Fibroblast of skin of right biceps (primary cell): ENCODE measurements around the gene SLC9B2.
"Not testable (repeated sequence)": the region's sequence is repeated elsewhere in the genome, so short reads cannot be mapped to it uniquely, and the experiment has no call there.

Experiments
- DNase-seq: peaks from one replicate; pipeline ENCODE4 v3.0.0-alpha.2; 2013

SLC9B2 gene

DNA sequence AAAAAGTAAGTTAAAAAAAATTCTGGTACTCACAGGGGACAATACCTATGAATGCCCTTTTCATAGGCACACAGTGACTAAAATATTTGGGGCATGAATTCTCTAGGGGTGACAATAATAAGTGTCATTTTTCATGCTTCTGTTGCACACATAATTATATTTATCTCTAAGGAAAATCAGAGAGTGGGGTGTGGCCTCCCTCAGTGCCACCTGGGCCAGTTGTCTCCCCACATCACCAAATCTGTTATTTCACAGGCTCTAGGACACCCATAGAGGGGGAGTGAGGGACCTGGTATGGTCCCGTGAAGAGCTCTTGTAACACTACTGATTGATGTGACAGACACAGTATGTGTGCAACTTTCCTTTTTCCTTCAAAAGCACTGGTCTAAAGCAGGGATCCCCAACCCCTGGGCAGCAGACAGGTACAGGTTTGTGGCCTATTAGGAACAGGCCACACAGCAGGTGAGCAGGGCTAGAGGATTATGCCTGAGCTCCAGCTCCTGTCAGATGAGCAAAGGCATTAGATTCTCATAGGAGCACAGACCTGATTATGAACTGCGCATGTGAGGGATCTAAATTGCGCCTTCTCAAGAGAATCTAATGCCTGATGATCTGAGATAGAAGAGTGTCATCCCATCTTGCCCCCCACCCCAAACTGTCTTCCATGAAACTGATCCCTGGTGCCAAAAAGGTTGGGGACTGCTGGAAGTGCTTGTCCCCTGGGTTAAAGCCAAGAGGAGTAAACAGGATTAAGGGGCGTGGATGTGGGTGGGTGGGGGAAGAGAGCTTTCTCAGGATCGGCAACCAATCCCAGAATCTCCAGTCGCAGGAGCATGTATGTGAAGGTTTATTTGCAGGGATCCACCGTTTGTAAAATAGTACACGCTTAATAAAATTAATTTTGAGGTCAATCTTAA, 57.9 kb downstream of the SLC9B2 start:
- DNase-seq, result no peak

DNA sequence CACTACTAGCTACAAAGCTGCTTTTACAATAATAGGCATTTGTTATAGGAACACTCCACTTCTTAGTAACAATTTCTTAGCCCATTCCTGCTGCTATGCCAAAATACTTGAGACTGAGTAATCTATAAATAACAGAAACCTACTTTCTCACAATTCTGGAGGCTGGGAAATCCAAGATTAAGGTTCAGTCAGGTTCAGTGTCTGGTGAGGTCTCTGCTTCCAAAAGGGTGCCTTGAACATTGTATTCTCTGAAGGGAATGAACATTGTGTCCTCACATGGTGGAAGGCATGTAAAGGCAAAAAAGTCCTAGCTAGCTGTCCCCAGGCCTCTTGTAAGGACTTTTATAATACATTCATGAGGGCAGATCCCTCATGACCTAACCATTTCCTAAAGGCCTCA, 64.0 kb downstream of the SLC9B2 start:
- no peak for DNase-seq

DNA sequence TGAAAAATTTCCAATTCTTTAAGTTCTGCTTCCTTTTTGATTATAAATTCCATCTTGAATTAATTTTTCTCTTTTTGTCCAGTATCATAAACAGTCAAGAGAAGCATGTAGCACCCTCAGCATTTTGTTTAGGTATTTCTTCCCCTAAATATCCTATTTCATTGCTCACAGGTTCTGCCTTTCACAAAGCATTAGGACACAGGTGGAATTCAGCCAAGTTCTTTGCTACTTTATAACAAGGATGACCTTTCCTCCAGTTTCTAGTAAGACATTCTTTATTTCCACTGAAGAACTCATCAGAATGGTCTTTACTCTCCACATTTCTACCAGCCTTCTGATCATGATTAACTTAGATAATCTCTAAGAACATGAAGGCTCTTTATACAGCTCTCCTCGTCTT, 64.5 kb downstream of the SLC9B2 start:
- peak; percentile 55 for DNase-seq

DNA sequence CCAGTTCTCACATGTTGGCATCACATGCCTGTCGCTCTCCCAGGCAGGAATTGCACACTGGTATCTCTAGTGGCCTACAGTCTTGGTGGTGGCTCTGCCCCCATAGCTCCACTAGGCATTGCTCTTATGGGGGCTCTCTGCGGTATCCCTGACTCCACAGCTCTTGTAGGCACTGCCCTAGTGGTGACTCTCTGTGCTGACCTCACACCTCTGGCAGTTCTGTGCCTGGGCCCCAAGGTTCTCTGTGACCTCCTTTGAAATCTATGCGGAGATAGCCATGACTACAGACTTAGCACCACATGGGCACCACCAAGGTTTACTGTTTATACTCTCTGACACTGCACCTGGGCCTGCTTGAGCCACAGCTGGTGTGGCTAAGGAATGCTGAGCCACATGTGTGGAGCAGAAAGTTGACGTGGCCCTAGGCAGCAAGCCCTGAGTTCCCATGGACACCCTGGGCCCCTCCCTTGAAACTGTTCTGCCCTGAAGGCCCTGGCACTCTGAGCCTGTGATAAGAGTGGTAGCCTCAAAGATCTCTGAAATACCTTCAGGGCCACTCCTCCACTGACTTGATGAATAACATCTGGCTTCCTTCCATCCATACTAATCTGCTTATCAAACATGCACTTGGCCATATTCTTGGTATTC, 65.1 kb downstream of the SLC9B2 start:
- peak; percentile 10 for DNase-seq

DNA sequence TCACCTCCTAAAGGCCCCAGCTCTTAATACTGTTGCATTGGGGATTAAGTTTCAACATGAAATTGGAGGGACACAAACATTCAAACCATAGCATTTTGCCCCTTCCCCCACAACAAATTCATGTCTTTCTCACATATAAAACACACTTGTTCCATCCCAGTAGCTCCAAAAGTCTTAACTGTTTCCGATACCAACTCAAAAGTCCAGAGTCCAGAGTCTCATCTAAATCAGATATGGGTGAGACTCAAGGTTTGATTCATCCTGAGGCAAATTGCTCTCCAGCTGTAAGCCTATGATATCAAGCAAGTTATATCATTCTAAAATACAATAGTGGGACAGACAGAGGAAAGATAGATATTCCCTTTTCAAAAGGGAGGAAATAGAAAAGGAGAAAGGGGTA, 65.8 kb downstream of the SLC9B2 start:
- DNase-seq, result no peak

DNA sequence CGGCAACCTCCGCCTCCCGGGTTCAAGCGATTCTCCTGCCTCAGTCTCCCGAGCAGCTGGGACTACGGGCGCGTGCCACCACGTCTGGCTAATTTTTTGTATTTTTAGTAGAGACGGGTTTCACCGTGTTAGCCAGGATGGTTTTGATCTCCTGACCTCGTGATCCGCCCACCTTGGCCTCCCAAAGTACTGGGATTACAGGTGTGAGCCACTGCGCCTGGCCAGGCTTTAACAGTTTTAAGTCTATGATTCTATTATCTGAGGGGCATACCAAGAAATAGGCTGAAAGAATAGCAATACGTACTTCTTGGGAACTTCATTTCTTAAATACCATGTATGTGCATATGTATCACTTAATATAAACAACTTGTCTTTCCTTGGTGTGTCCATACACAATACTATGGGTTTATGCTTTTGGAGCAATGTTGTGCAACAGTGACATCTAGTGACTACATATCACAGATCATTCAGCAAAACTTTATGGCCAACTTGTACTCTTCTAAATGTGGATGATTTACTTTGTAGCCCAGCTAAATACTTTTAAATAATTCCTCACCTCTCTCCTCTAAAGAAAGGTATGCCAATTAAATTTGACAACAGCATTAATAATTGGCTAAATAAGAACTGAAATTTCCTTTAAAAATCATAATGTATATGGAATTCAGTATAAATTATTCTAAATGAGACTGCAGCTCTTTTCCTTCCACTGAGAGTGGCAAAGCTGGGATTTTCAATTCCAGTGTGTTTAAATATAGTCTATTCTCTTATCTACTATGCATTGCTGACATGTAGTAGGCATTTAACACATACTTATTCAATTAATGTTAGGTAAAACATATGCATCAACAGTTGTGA, 67.5 kb downstream of the SLC9B2 start:
- DNase-seq, result peak; percentile 69

DNA sequence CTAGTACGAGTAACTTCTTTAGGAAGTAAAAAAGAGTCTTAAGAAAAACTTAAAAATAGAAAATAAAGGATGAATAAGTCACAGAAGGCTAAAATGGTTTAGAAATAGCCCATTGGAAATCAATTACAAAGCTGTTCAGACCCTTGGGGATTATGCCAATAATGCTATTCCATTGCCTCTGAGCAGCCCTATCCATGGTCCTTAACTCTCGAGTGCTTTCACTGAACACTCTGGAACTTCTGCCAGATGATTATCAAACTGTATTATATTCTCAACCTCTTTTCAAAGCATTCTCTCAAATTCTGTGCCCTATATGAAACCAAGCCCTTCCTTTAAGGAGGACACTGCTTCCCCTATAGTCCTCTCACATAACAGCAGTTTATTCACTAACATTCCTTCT, 74.0 kb downstream of the SLC9B2 start:
- DNase-seq, result peak; percentile 23

DNA sequence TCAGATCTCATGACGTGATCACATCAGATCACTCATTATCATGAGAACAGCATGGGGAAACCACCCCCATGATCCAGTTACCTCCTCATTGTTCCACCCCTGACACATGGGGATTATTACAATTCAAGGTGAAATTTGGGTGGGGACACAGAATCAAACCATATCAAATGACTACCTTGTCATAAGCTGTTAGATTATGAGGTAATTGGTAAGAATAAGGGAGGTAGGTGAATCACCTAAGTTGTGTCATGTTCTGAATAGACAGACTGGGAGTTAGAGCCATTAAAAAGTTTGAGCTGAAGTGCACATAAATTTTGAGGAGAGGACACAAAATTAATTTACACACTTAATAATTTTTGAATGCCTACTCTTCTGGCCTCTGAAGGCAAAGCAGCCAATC, 81.8 kb downstream of the SLC9B2 start:
- no peak for DNase-seq

DNA sequence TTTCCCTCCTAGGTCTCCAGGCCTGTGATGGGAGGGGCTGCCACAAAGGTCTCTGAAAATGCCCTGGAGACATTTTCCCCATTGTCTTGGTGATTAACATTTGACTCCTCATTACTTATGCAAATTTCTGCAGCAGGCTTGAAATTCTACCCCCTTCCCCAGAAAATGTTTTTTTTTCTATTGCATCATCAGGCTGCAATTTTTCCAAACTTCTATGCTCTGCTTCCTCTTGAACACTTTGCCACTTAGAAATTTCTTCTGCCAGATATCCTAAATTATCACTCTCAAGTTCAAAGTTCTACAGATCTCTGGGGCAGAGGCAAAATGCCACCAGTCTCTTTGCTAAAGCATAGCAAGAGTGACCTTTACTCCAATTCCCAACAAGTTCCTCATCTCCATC, 82.6 kb downstream of the SLC9B2 start:
- DNase-seq, result not testable (repeated sequence)

DNA sequence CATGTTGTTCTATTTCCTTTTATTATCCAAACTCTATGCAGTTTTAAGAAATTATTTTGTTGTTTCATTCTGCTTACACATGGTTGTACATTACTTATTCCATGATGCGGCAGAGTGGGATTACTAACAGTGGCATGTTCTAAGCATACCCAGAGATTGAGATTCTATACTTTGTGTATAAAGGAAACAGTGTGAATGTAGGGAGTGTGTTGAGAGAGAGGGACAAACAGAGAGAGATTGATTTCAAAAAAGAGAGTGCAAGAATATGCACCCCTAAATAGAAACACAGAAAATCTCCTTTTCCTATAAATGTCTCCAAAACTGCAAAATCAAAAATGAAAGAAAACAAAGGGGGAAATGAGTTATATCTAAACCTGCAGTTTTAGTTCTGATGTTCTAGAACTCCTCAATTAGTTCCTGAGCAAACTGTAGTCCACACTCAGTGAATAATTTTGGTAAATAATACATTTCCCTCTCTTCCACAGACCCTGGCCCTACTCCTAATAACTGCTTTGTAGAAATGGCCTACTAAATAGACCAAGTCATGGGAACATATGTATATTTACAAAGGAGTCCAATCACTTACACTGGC, 88.0 kb downstream of the SLC9B2 start:
- no peak for DNase-seq

DNA sequence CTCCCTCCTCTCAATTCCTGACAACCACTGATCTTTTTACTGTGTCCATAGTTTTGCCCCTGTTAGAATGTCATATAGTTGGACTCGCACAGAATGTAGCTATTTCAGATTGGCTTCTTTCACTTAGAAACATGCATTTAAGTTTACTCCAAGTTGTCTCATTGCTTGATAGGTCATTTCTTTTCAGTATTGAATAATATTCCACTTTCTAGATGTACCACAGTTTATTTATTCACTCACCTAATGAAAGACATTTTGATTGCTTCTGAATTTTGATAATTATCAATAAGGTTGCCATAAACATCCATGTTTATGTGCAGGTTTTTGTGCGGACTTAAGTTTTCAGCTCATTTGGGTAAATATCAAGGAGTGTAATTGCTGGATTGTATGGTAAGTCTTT, 95.6 kb downstream of the SLC9B2 start:
- no peak for DNase-seq
